8988T (cell line): Measurements from ENCODE around the gene PRR16.

Experiments
- DNase-seq: peaks from one replicate; pipeline ENCODE4 v3.0.0; 2011

The PRR16 gene

GRCh38 chr5:120518581-120518980, 54.5 kb downstream of the PRR16 start:
- no peak for DNase-seq

DNA sequence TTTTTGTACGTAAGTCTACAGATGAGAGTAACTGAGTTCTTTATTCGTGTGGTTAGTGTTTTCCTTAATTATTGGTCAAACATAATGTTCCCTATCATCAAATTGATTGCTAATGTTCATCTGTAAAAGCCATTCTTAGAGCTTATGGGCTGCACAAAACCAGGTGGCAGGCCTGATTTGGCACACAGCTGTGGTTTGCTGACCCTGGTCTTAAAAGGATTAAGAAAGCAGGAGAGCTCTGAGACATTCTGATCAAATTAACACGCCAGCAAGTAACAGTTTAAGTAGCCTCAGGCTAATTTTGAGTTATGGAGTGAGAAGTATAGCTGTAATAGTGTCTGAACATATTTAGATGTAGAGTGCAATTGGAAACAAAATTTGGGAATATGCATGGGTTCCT, 63.2 kb downstream of the PRR16 start:
- no peak for DNase-seq

DNA sequence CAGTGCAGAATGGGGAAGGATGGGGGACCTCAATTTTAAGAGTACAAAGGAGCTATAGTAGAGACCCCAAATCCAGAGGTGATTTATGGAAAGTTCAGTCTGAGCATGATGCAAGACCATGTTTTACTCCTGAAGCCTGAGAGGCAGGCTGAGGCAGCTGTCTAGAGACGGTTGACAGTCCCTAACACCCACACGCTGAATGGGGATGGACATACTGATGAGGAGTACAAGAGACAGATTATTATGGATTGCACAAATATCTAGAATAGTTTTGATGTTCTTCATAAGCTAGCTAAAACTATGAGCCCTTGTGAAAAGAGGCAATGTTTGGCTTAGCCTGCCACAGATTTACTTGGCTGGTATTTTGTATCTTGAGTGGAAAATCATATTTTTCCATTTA, 64.5 kb downstream of the PRR16 start:
- no peak for DNase-seq

GRCh38 chr5:120529386-120529785, 65.3 kb downstream of the PRR16 start:
- DNase-seq, result no peak

GRCh38 chr5:120531215-120531614, 67.1 kb downstream of the PRR16 start:
- DNase-seq, result no peak

DNA sequence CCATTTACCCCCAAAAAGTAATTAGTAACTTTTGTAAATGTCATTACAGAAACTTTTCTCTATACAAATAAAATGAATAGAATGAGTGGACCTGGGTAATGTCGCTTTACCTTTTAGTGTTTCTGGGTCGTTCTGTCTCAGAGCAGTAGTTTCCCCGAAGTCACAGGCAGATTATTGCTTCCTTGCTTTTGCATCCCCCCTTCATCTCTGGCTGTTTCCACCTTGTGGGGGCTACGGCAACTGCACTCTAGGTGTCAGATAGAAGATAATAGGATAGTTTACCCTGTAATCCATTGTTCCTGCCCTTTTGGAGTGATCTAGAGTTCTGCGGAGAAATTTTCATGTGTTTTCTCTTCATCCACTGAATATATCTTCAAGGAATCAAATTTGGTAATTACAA, 68.7 kb downstream of the PRR16 start:
- DNase-seq, result no peak

- DNase-seq, result no peak
Observed at GRCh38 chr5:120533581-120533980, 69.5 kb downstream of the PRR16 start.

- DNase-seq, result no peak
Observed at GRCh38 chr5:120535900-120536299, 71.8 kb downstream of the PRR16 start.

- DNase-seq, result no peak
Observed at GRCh38 chr5:120538149-120538548, 74.0 kb downstream of the PRR16 start.

- DNase-seq, result no peak
Observed at GRCh38 chr5:120538644-120539043, 74.5 kb downstream of the PRR16 start.

DNA sequence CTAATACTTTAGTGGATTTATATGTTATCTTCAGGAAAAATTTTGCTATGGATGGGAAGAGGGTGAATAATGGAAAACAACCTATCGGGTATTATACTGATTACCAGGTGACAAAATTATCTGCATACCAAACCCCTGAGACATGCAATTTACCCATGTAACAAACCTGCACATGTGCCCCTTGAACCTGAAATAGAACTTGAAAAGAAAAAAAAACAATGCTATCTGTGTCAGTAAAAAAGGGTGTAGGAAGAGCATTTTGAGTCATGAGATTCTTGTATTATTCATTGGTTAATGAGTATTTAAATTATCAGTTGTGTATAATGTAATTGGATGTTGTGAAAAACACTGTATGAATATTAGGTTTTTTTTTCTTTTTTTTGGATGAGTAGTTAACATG, 75.4 kb downstream of the PRR16 start:
- DNase-seq, result no peak

GRCh38 chr5:120540097-120540496, 76.0 kb downstream of the PRR16 start:
- DNase-seq, result no peak

- DNase-seq, result no peak
Observed at GRCh38 chr5:120544043-120544442, 79.9 kb downstream of the PRR16 start.

DNA sequence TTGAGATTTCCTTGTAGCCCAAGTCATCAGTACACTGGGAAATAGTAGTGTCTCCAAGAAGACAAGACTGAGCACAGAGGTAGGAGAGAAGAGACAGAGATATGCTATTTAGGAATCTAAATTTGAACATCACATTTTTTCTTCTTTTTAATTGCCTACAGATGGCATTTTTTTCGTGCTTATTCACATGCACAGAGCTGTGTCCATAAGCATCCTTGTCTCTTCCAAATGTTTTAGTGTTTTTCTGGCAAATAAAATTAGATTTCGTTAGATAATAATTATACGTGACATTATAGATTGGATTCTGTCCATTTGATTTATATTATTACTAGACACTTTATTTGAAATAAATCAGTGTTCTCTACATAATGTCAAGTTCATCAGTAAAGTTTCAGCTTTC, 80.9 kb downstream of the PRR16 start:
- DNase-seq, result no peak

DNA sequence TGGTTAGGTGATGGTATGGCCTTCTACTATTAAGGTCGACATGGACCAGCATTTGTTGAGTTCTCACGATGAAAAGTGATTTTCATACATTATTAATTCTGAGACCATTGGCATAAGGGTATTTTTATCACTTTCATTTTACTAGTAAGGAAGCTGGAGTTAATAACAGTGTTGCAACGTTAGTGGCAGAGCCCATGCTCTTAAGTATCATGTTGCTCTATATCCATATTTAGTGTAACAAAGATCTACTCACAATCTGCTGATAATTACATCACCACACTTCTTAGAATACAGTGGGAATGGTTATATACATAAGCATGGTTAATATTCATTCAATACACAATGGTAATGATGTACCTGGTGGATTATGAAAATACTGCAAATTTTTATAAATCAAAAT, 81.9 kb downstream of the PRR16 start:
- no peak for DNase-seq

GRCh38 chr5:120546922-120547321, 82.8 kb downstream of the PRR16 start:
- DNase-seq, result no peak

DNA sequence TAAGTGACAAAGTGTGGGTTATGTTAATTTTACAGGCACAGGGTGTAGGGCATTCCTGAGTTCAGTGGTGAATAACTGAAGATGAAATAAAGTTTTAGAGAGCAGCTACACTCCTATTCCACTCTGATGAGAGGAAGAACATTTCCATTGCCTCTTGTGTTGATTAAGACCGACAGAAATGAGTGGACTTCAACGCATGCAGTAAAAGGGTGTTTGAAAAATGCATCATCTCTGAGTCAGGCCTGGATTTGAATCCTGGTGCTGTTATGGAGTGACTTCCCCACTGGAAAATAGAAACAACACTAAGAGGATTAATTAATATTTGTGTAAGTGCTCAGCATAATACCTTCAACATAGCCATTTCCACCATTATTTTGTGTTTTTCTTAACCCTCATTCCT, 86.3 kb downstream of the PRR16 start:
- DNase-seq, result no peak

DNA sequence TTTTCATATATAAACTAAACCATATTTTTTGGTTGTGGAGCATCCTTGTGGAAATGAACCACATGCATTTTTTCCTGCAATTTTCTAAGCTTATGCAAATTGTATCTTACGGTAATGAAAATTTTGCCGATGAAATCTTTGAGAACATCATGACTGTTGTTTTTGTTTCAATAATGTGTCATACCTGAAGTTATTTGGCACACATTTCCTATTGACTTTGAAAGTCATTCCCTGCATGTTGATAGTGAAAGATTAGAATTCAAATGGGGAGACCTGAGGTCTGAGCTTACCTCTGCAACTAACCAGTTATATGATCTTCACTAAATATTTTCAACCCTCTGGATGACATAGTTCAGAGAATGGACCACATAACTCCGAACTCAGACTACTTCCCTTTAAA, 88.5 kb downstream of the PRR16 start:
- no peak for DNase-seq

GRCh38 chr5:120555345-120555744, 91.2 kb downstream of the PRR16 start:
- DNase-seq, result no peak

- no peak for DNase-seq
Observed at GRCh38 chr5:120564013-120564412, 99.9 kb downstream of the PRR16 start.

DNA sequence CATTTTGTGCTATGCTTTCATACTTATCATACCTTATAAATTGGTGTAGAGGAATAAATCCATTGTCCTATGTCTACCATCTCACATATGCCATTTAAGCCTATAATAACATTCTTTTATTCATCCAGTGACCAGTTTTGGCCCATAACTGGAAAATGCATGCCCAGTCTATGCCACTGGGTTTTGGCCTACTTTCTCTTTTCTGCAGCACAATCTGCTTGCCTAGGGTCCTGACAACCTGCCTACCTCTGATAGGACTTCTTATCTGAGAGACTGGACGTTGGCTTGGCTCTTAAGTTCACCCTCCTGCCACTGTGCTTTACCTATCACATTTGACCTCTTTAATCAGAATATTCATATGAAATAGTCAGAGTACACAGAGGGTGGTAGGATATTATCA, 103.0 kb downstream of the PRR16 start:
- no peak for DNase-seq

DNA sequence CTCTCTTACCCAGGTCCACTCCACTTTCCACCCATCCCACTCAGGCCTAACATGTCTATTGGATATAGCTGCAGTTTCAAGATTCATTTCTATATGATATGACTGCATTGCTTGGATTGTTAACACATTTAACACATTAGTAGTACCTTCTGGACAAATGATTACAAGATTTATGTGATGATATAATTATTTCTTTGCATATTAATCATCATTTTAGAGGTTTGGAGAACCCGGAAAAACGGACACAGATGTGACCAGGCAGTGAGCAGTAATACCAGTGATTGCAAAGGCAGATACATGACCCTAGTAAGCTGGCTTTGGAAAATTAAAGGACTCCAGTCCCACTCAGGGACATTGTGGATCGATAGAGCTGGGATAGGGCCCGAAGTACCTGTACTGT, 103.8 kb downstream of the PRR16 start:
- no peak for DNase-seq

DNA sequence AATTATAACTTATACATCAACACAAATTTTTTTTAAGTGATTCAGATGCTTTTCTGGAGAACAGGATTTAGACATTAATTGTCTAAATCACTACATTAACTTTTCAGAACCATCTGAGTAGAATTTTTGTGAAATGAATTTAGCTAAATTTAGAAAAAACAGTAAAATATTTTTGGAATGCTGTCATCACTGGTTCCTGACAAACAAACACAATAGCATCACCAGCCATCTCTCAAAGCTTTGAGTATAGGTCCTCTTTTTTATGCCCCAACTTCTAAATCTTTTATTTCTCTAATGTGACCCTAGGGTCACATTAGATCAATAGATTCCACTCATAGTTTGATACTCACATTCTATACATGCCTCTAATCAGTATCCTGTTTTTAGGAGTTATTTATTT, 104.6 kb downstream of the PRR16 start:
- no peak for DNase-seq

DNA sequence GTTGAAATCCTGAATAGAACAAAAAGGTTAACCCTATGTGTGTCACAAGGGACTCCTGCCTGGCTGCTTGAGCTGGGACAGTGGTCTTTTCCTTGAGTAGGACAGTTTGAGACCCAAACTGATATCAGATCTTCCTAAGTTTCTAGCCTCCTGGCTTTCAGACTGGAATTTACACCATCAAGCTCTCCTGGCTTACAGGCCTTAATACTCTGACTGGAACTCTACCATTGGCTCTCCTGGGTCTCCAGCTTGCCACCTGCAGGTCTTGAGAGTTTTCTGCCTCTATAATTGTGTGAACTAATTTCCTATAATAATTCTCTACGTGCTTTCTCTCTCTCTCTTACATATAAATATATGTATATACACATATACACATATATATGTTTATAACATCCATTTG, 112.5 kb downstream of the PRR16 start:
- no peak for DNase-seq

DNA sequence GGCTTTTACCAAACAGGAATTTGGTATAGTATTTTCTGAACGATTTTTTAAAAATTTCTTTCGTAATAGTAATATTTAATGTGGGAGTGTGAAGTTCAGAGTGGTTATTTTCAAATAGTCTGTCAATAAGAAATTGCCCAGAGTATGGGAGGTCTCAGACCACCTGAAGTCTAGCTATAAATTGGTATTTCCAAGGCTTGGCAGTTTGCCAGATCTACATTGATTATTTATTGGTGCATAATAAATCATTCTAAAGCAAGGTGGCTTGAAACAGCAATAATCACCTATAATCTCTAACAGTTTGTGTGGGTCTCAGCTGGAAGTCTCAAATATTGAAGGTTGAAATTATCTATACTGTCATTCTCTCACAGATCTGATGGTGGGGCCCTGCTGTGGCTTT, 118.5 kb downstream of the PRR16 start:
- no peak for DNase-seq

- DNase-seq, result no peak
Observed at GRCh38 chr5:120586646-120587045, 122.5 kb downstream of the PRR16 start.
